Neural cell (in vitro differentiated cells): ENCODE measurements around the gene TAOK1. TPM values are rescaled to one million over a fixed set of nuclear protein-coding genes. Genes with fewer than 3 reads are reported as not detected.

Experiments
- H2AFZ ChIP-seq: fragments of 200-600, 300-800 bp; sonication (generic), shearing (Covaris generic); 2 replicates; pipeline ENCODE4 v1.6.0; 2014; ENCODE audit warnings: low read depth, mild to moderate bottlenecking, antibody characterized with exemption, low read length, moderate library complexity
- H3F3A ChIP-seq: fragments of 200-600 bp; shearing (Covaris generic); 2 replicates; pipeline ENCODE4 v1.6.1; 2016; ENCODE audit warnings: mild to moderate bottlenecking, moderate library complexity, mixed read lengths, antibody characterized with exemption, low read length; ENCODE audit not compliant: insufficient read depth, poor library complexity, severe bottlenecking
- H3K27ac ChIP-seq: fragments of 200-600, 300-800 bp; sonication (generic), shearing (Covaris generic); 2 replicates; pipeline ENCODE4 v1.5.1; 2014; ENCODE audit warnings: mild to moderate bottlenecking, low read length, moderate library complexity
- H3K27me3 ChIP-seq: fragments of 300-800, 200-600 bp; sonication (generic), shearing (Covaris generic); 2 replicates; pipeline ENCODE4 v1.6.0; 2014; ENCODE audit warnings: mild to moderate bottlenecking, low read depth, low read length, moderate library complexity; ENCODE audit not compliant: insufficient read depth
- H3K36me3 ChIP-seq: fragments of 300-800, 200-600 bp; sonication (generic), shearing (Covaris generic); 2 replicates; pipeline ENCODE4 v1.5.1; 2014; ENCODE audit warnings: mild to moderate bottlenecking, antibody characterized with exemption, low read length, moderate library complexity; ENCODE audit not compliant: insufficient read depth
- H3K4me2 ChIP-seq: fragments of 300-800, 200-600 bp; sonication (generic), shearing (Covaris generic); 2 replicates; pipeline ENCODE4 v1.6.0; 2014; ENCODE audit warnings: mild to moderate bottlenecking, low read length
- H3K4me3 ChIP-seq: fragments of 300-800, 200-600 bp; sonication (generic), shearing (Covaris generic); 2 replicates; pipeline ENCODE4 v1.5.1; 2014; ENCODE audit warnings: mild to moderate bottlenecking, low read length, moderate library complexity
- H3K79me2 ChIP-seq: fragments of 200-600 bp; shearing (Covaris generic); replicated peaks from 2 replicates; pipeline ENCODE4 v1.6.0; 2014; ENCODE audit warnings: mild to moderate bottlenecking, low read length, moderate library complexity; ENCODE audit not compliant: insufficient read depth
- H3K9ac ChIP-seq: fragments of 300-800, 200-600 bp; sonication (generic), shearing (Covaris generic); 2 replicates; pipeline ENCODE4 v1.6.1; 2016; ENCODE audit warnings: mild to moderate bottlenecking, low read length, mixed read lengths
- H3K9me2 ChIP-seq: fragments of 200-600 bp; shearing (Covaris generic); 2 replicates; pipeline ENCODE4 v1.6.1; 2016; ENCODE audit warnings: mild to moderate bottlenecking, low read length, mixed read lengths; ENCODE audit not compliant: insufficient read depth
- H3K9me3 ChIP-seq: fragments of 200-600, 300-800 bp; sonication (generic), shearing (Covaris generic); 2 replicates; pipeline ENCODE4 v1.6.1; 2016; ENCODE audit warnings: mild to moderate bottlenecking, mixed run types, low read length, moderate library complexity, mixed read lengths
- H4K20me1 ChIP-seq: fragments of 200-600 bp; shearing (Covaris generic); 2 replicates; pipeline ENCODE4 v1.6.1; 2016; ENCODE audit warnings: mild to moderate bottlenecking, mixed run types; ENCODE audit not compliant: insufficient read depth
- CTCF ChIP-seq: fragments of 450-650 bp; IDR thresholded peaks from 2 replicates; pipeline ENCODE4 v1.5.1; 2014; ENCODE audit warnings: antibody characterized with exemption, mild to moderate bottlenecking, moderate library complexity; ENCODE audit not compliant: poor library complexity, severe bottlenecking
- EP300 ChIP-seq: fragments of 450-650 bp; conservative IDR thresholded peaks from 2 replicates; pipeline ENCODE4 v1.6.1; 2014; ENCODE audit warnings: antibody characterized with exemption, mild to moderate bottlenecking, moderate library complexity; ENCODE audit not compliant: poor library complexity, severe bottlenecking
- EZH2 ChIP-seq: fragments of 200-600, 300-800 bp; shearing (Covaris generic), sonication (generic); IDR thresholded peaks from 2 replicates; pipeline ENCODE4 v1.6.1; 2014; ENCODE audit warnings: antibody characterized with exemption, low read length, borderline replicate concordance, mild to moderate bottlenecking; ENCODE audit not compliant: insufficient read depth, poor library complexity, severe bottlenecking
- MXI1 ChIP-seq: fragments of 450-650 bp; conservative IDR thresholded peaks from 2 replicates; pipeline ENCODE4 v1.6.1; 2014; ENCODE audit warnings: antibody characterized with exemption, mild to moderate bottlenecking; ENCODE audit not compliant: poor library complexity, severe bottlenecking
- POLR2AphosphoS5 ChIP-seq: IDR thresholded peaks from 2 replicates; pipeline ENCODE4 v1.6.1; 2012
- RAD21 ChIP-seq: fragments of 450-650 bp; conservative IDR thresholded peaks from 2 replicates; pipeline ENCODE4 v1.6.1; 2014; ENCODE audit warnings: antibody characterized with exemption, mild to moderate bottlenecking, moderate library complexity
- REST ChIP-seq: IDR thresholded peaks from 2 replicates; pipeline ENCODE4 v1.6.1; 2012; ENCODE audit warnings: borderline replicate concordance
- SMC3 ChIP-seq: fragments of 450-650 bp; conservative IDR thresholded peaks from 2 replicates; pipeline ENCODE4 v1.6.1; 2014; ENCODE audit warnings: antibody characterized with exemption, mild to moderate bottlenecking, moderate library complexity; ENCODE audit not compliant: poor library complexity
- TAF1 ChIP-seq: IDR thresholded peaks from 2 replicates; pipeline ENCODE4 v1.6.1; 2012; ENCODE audit warnings: low read depth
- polyA plus RNA-seq: library from polyadenylated mRNA; depleted of rRNA; stranded (reverse); fragments of >200 nt; gene quantifications from 2 replicates; pipeline ENCODE4 v1.2.3, GENCODE V29; 2014

The TAOK1 gene
- polyA plus RNA-seq, 1 donor from 2014 or later: 53.2 TPM

- H3K9me2 ChIP-seq: no peaks in the 10 kb centered on the region
- peaks cover 15% of the 10 kb centered on the region for H4K20me1 ChIP-seq
- H3K9me3 ChIP-seq: no peaks in the 10 kb centered on the region
- H3K9ac ChIP-seq: no peak overlapping the region
- no peak overlapping the region for H3K4me2 ChIP-seq
- TF ChIP-seq EP300: no peak
- TF ChIP-seq POLR2AphosphoS5: no peak
- no peak for TF ChIP-seq CTCF
- no peak for TF ChIP-seq RAD21
- TF ChIP-seq MXI1: no peak
- no peak for TF ChIP-seq TAF1
- TF ChIP-seq REST: no peak
- no peak for TF ChIP-seq EZH2
- TF ChIP-seq SMC3: no peak
- no peak overlapping the region for H2AFZ ChIP-seq
- H3K27ac ChIP-seq: no peak overlapping the region
- peaks cover under 1% of the 10 kb centered on the region for H3F3A ChIP-seq
- H3K27me3 ChIP-seq: no peaks in the 10 kb centered on the region
- peaks cover 33% of the 10 kb centered on the region for H3K79me2 ChIP-seq
- H3K4me3 ChIP-seq: peak overlapping the region; percentile 97
- no peaks in the 10 kb centered on the region for H3K36me3 ChIP-seq
Measured at GRCh38 chr17:29586676-29587469, 196.7 kb downstream of the TAOK1 start.

GRCh38 chr17:29587591-29587990 lies 197.4 kb downstream of the TAOK1 start:
- Histone ChIP-seq H3K4me2 (peak overlapping the region; percentile 58), H2AFZ (no peak overlapping the region), H4K20me1 (peaks cover 15% of the 10 kb centered on the region), H3K27me3 (no peaks in the 10 kb centered on the region), H3K4me3 (peak overlapping the region; percentile 97), H3K9ac (peak overlapping the region; percentile 85), H3K9me3 (no peaks in the 10 kb centered on the region), H3K79me2 (peaks cover 31% of the 10 kb centered on the region), H3F3A (peaks cover 2% of the 10 kb centered on the region), H3K36me3 (no peaks in the 10 kb centered on the region), H3K9me2 (no peaks in the 10 kb centered on the region), H3K27ac (no peak overlapping the region)
- TF ChIP-seq EP300: no peak
- TF ChIP-seq REST: no peak
- no peak for TF ChIP-seq CTCF
- no peak for TF ChIP-seq SMC3
- TF ChIP-seq TAF1: no peak
- no peak for TF ChIP-seq POLR2AphosphoS5
- TF ChIP-seq RAD21: no peak
- no peak for TF ChIP-seq EZH2
- no peak for TF ChIP-seq MXI1
